ENCODE results near the gene HOXA7. TPM values are rescaled to one million over a fixed set of nuclear protein-coding genes. Genes with fewer than 3 reads are reported as not detected.

Gene HOXA7
- total RNA-seq, 1 donor from 2014 or later = 1.4 TPM

DNA sequence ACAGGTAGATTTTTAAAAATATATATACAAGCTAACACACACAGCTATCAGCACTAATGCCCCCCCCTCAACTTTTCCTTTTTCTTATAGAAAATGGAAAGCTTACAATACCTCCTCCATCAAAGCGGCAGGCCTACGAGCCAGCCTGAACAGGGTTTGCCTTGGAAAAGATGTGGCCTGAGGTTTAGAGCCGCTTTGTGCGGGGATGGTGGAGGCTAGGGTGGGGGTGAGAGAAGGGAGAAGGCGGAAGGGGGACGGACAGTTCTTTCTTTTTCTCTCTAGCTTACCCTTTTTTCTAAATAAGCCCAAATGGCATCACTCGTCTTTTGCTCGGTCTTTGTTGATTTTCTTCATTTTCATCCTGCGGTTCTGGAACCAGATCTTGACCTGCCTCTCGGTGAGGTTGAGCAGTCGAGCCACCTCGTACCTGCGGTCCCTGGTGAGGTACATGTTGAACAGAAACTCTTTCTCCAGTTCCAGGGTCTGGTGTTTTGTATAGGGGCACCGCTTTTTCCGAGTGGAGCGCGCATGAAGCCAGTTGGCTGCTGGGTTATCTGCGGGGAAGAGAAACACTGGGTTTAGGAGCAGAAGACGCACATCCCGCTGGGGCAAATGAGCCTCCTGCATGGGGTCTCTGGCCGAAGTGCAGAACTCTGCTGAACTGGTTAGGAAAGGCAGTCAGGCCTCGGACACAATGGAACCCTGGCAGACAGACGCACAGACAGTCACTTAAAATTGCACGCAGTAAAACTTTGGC, 7.0 kb upstream of the HOXA7 start:
- no peak overlapping the region for H3K4me3 Mint-ChIP-seq (ENCODE audit: low read depth)
- H3K9me3 Mint-ChIP-seq (ENCODE audit: low read depth) = no peaks in the 10 kb centered on the region
- no peak for DNase-seq (ENCODE audit: low spot score, unreplicated experiment)
- TF ChIP-seq, protein P1, sequence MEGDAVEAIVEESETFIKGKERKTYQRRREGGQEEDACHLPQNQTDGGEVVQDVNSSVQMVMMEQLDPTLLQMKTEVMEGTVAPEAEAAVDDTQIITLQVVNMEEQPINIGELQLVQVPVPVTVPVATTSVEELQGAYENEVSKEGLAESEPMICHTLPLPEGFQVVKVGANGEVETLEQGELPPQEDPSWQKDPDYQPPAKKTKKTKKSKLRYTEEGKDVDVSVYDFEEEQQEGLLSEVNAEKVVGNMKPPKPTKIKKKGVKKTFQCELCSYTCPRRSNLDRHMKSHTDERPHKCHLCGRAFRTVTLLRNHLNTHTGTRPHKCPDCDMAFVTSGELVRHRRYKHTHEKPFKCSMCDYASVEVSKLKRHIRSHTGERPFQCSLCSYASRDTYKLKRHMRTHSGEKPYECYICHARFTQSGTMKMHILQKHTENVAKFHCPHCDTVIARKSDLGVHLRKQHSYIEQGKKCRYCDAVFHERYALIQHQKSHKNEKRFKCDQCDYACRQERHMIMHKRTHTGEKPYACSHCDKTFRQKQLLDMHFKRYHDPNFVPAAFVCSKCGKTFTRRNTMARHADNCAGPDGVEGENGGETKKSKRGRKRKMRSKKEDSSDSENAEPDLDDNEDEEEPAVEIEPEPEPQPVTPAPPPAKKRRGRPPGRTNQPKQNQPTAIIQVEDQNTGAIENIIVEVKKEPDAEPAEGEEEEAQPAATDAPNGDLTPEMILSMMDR (IDR thresholded peaks at IDR 0.05; ENCODE audit: unreplicated experiment) = no peak
- no peaks in the 10 kb centered on the region for H3K36me3 Mint-ChIP-seq (ENCODE audit: insufficient read depth)
- H3K27me3 Mint-ChIP-seq = peaks cover 86% of the 10 kb centered on the region
- peaks cover 2% of the 10 kb centered on the region for H3K4me1 Mint-ChIP-seq (ENCODE audit: low read depth)
- H3K27ac Mint-ChIP-seq = no peak overlapping the region

DNA sequence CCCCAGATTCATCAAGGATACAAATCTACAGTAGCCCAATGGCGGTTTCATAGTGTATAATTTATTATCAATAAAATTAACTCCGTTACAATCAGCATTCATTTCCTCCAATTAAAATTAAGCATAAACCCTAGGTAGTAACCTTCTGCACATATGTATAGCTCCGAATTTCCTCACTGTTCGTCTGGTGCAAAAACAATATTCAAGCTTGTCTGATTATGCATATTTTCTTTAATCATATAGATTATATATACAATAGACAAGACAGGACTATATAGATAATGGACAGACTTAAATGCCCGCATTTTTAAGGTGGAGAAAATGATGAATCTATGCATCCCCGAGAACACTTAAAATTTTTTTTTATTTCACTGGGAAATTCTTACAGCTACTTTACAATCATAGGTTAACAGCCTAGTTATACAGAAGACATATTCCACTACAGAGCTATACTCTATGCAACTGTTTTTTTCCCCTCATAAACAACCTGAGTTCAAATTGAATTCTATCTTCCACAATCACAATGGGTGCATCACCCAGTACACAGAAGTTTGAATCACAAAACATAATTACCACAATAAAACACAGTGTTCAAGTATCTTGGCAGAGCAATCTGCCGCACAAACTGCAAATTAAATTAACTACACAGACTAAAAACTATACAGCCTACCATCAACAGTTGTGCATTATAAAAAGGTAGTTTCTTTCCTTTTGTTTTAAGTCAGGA, 6.2 kb upstream of the HOXA7 start:
- H3K27ac Mint-ChIP-seq = no peak overlapping the region
- H3K4me1 Mint-ChIP-seq (ENCODE audit: low read depth) = peaks cover 2% of the 10 kb centered on the region
- no peak overlapping the region for H3K4me3 Mint-ChIP-seq (ENCODE audit: low read depth)
- peaks cover 1% of the 10 kb centered on the region for H3K36me3 Mint-ChIP-seq (ENCODE audit: insufficient read depth)
- H3K9me3 Mint-ChIP-seq (ENCODE audit: low read depth) = no peaks in the 10 kb centered on the region
- H3K27me3 Mint-ChIP-seq = peaks cover 86% of the 10 kb centered on the region
- DNase-seq (ENCODE audit: low spot score, unreplicated experiment) = no peak
- TF ChIP-seq, protein P1 (IDR thresholded peaks at IDR 0.05; ENCODE audit: unreplicated experiment) = no peak

DNA sequence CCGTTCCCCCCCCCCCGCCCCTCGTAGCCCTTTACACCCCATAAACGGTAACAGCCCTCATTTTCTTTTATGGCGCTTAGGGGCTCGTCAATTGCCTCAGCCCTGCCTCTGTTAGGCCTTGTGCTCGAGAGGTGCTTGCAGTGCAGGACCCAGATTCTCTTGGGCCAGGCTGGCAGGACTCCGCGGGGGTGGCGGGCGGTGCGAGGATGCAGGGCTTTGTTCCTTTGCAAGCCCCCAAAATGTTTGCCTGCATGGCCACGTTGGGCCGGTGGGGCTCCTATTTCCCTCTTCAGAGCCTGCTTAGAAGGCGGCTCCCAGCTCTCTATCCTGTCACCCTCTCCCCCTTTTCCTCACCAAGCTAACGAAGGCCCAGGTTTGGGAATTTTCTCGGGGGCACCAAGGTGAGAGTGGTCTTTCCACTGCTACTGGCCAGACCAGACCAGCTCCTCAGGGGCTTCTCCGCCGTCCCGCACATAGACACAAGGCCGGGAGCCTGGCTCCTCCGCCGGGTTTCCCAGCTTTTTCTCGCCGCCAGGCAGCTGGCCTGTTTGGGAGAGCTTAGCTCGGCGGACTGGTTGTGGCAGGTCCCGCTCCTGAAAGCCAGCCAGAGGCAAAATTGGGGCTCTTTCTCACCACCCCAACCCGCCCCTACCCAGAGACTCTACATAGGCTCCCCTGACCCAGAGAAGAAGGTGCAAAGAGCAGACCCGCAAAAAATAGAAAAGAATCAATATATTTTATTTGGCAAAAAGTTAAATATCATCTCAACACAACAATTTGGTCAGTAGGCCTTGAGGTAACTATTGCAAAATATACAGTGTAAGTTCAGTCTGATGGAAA, 5.5 kb upstream of the HOXA7 start:
- Mint-ChIP-seq H3K36me3 (ENCODE audit: insufficient read depth) (peaks cover 1% of the 10 kb centered on the region), H3K9me3 (ENCODE audit: low read depth) (no peaks in the 10 kb centered on the region), H3K27me3 (peaks cover 86% of the 10 kb centered on the region), H3K27ac (no peak overlapping the region), H3K4me1 (ENCODE audit: low read depth) (peaks cover 2% of the 10 kb centered on the region), H3K4me3 (ENCODE audit: low read depth) (no peak overlapping the region)
- DNase-seq (ENCODE audit: low spot score, unreplicated experiment) = no peak
- TF ChIP-seq, protein P1 (IDR thresholded peaks at IDR 0.05; ENCODE audit: unreplicated experiment) = no peak

DNA sequence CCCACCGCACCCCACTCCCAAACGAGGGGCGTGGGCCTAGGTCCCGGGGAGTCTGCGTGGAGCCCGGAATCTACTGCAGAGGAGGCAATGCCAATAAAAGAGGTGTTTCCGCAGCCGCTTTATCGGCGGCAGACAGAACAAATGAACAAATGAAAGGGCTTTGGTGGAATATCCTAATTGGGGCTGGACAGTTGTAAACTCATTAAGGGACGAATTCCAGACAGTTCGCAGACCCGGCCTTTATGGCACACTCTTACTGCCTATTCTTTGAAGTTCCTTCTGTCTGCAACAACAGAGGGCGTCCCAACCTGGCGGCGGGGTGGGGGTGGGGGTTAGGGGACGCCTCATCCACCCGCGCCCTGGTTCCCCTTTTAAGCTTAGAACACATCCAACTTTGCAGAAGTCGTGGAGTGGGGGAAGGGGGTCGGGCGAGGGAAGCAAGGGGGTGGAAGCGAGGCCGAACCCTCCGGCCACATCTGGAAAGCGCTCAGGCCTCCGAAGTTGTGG, 4.8 kb upstream of the HOXA7 start:
- Mint-ChIP-seq H3K9me3 (ENCODE audit: low read depth) (no peaks in the 10 kb centered on the region), H3K36me3 (ENCODE audit: insufficient read depth) (peaks cover 1% of the 10 kb centered on the region), H3K27me3 (peaks cover 84% of the 10 kb centered on the region), H3K27ac (no peak overlapping the region), H3K4me1 (ENCODE audit: low read depth) (peaks cover 2% of the 10 kb centered on the region), H3K4me3 (ENCODE audit: low read depth) (peak overlapping the region; percentile 60)
- DNase-seq (ENCODE audit: low spot score, unreplicated experiment) = no peak
- TF ChIP-seq, protein P1 (IDR thresholded peaks at IDR 0.05; ENCODE audit: unreplicated experiment) = no peak

Measured in progenitor cell of endocrine pancreas (in vitro differentiated cells).